DMS53 treated with DMSO at 0.1 percent for 48 hours (cell line): ENCODE measurements around the gene TGFBI.

ENCODE experiments used
- DNase-seq: peaks from one replicate; lab custom pipeline; 2025; ENCODE audit not compliant: unreplicated experiment; lab: John Stamatoyannopoulos, UW

TGFBI gene

DNA sequence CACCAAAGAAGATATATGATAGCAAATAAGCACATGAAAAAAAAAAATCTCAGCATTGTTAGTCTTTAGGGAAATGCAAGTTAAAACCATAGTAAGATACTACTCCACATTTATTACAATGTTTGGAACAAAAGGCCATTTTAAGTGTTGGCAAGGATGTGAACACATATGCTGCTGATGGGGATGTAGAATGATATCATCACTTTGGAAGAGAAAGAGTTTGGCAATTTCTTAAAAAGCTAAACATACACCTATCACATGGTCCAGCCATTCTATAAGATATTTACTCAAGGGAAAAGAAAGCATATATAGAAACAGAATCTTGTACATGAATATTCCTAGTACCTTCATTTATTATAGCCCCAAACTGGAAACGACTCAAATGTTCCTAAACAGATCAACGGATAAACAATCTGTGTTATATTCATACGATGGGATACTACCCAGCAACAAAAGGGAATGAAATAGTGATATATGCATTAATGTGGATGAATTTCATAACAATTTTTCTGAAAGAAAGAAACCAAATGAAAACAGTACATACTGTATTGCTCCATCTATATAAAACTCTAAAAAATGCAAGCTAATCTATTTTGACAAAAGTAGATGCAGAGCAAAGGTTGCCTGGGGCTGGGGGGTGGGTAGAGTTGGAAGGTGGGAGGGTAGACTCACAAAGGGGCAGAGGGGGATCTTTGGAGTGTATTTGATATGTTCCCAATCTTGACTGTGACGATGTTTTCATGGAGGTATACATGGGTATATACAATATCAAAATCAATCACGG lies 58.2 kb downstream of the TGFBI start:
- no peak for DNase-seq

DNA sequence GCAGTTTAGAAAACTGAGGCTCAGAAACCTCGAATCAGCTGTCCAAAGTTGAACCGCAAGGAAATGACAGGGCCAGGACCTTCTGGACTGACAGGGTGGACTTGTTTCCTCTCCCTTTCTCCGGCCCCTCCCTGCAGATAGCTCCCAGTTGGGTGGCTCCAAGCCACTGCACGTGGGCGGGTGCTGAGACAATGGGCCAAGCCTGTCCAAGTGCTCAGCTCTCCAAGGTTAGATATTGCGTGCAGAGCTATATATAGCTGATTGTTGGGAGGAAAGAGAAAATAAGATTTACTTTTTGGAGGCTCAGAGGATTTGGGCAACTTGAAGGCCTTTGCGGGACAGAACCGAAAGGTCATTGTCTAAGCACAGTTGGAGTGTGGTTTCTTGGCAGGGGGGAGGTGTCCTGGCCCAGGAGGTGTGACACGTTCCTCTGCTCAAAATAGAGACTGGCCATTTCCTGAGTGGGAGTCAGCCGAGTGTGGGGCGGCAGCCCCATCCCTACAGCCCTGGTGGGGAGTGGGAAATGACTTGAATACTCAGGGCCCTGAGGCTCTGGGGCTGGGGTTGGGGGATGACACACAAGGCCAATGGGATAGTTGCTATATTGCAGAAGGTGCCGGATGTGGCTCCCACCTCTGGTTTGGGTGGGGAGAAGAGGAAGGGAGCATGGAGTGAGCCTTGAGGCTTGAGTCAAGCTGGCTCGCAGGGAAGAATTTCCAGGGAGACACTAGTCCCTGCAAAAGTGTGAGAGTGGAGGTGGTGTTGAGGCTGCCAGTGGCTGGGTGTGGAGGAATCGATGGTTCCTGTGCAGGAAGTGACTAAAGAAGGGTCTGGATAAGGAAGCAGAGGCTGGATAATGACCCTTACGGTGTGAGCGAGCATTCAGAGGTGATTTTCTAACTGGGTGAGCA lies 59.4 kb downstream of the TGFBI start:
- DNase-seq: no peak

DNA sequence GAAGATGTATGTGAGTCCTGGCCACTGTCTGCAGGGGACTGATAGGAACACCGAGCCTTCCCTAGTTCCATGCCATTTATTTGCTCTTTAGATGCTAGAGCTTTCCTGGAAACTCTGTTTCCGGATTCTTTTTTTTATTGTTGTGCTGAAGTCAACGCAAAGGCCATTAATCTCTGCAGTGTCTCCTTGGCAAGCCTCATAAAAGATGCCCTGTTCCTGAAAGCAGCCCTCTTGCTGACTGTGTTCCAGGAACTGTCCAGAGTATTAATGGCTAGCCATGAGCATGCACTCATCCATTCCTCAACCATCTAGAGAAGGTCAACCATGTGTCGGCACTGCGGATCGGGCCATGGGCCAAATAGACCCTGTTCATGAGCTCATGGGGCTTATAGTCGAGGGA lies 61.0 kb downstream of the TGFBI start:
- no peak for DNase-seq

DNA sequence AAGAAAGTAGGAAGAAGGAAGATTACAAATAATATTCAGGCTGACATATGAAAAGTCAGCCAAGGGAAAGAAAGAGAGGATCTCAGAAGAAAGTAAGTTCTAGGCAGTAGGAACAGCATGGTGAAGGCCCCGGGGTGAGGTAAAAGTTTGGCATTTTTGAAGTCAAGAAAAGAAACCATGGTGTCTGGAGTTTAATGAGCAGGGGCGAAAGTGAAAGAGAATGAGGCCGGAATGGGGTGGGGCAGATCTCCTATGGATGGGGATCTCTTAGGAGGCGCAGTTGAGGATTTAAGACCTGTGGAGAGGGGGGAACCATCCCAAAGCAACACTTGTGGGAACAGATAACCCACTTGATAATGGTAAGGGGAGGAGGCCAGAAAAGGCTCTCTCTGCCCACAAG lies 61.5 kb downstream of the TGFBI start:
- no peak for DNase-seq

DNA sequence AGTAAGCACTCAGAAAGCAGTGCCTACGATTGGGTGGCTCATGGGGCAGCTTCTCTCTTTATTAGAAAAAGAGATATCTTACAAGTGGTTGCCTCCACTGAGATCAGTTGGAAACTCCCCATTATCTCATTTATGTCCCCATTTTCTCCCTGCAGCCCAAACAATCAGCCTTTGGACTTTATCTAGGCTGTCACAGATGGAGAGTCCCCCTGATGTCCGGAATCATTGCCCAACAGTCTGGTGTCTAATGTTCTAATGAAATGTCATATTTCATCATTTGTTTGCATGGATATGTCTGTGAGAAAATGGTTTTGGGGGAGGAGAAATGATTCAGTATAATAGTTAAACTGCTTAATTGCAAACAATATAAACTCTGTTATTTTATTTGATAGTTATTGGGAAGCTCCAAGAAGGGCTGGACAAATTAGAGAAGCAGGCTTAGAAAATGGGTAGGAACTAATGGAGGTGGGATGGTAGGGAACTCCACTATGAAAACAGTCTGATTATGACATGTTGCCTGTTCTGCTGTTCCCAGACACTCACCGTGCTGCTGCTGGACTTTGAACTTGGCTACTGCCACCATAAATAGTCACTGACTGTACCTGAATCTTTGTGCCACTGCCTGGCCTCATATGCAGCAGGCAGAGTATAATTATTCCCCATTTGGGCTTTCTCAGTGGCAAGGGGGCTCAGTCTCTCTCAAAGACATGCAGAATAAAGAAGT lies 65.6 kb downstream of the TGFBI start:
- peak; percentile 81 for DNase-seq

DNA sequence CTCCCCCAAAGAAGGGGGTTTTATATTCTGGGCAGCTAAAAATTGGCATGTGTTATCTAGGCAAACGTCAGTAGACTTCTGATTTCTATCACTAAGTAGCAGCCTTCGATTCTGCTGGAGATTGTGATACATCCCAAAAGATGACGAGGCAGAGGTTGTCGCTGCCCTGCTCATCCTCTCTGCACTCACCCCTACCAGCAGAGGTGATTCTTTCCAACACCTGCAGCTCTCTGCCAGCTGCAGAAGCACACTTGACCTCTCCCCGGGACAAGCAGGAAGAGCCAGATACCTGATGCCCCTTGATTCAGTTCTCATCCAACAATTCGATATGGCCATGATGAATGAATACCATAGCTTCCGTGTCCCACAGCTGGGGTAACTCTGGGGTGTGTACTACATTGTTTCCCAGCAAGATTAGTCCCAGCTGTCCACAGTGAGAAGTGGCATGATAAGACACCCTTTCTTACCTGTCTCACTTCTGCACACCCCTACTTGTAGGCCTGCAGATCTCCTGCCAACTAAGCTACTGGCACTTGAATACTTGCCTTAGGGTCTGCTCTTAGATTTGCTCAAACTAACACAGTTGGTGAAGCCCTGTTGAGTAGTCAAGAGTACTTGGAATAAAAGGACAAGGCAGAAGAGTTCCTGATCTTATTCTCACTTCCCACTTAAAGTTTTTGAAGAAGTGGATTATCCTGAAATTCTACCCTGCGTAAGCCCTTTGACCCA lies 66.3 kb downstream of the TGFBI start:
- DNase-seq: peak; percentile 93

DNA sequence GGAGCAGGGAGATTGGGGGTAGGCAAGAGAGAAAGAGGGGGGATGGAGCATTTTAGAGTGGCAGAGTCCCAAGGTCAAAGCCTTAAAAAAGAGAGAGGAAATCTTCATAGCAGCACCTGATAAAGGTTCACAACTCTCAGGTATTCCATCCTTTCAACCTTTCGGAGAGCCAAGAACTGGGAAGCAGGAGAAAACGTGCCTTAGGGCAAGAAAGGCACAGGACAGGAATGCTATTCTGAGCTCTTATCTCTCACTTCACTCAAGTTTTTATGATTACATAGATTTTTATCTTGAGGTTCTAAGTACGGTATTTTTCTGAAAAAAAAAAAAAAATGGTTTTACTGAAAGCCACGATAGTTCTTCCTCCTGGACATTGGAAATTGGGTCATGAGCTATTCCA lies 69.4 kb downstream of the TGFBI start:
- DNase-seq: no peak

DNA sequence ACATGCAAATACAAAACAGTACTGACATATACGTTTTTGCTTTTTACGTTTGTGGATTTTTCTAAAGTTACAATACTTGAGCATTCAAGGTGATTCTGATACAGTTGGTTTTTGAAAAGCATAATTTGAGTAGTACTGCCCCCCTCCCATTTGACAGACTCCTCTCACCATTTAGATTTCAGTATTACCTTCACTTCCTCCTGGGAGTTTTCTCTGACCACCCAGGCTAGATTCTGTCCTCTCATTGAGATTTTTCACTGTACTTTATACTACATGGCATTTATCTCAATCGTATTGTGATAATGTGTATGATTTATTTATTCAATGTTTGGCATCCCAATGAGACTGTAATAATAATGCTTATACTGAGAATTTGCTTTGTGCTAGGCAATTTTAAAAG lies 71.1 kb downstream of the TGFBI start:
- DNase-seq: no peak

DNA sequence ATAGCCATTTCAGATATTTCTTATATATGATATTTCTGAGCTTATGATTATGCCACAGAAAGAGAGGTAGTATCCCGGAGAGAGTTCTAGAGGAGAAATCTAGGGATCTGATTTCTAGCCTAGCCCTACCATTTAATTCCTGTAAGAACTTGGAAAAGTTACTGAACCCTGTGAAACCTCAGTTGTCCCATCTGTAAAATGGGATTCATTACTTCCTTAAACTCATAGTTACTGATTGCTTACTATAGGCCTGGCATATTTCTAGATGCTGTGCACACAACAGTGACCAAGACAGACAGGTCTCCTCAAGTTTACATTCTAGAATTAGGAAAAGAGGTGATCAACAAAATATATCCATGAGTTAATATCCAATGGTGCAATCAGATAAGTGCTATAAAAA lies 73.1 kb downstream of the TGFBI start:
- no peak for DNase-seq

DNA sequence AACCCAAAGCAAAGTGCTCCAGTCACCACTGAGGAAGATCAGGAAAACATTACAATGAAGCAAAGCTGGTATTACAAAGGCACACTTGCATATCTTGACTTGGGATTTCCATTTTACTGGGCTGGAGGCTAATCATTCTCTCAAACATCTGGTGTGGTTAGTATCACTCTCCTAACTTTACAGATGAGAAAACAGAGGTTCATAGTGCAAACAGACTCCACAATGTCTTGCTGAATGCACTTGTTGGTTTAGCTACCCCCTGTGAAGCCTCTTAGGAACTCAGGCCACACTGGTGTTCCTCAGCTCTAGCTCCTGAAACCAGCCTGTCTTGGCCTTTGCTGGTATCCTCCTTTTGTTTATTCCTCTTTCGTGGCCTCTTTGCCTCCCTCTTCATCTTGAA lies 74.3 kb downstream of the TGFBI start:
- no peak for DNase-seq

DNA sequence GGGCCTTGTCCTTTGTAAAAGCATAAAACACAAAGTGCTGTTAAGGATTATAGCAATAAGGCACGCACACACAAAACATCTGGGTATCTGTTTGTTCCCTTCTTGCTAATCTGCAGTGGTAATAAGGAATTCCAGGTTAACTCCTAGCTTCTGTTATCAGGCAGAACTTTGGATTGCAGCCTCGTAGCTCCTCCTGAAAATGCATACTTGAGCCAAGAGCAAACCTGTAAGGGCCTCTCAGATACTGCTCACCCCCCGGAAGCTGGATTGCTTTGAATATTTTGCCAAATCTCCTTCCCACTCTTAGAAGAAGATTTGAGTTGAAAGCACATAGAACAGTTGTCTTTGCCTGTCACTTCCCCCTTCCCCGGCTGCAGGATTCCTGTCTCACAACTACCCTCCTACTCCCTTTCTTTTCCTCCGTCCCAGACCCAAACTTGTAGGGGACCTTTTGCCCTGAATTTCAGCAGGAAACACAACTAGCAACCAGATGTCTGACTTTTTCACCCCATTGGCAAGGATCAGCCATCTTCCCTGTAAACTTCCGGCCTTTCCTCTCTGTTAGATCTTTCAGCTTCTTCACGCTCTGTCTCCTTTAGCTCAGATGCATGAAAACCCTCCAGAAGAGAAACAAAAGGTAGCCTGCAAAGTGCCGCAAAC lies 75.6 kb downstream of the TGFBI start:
- no peak for DNase-seq

DNA sequence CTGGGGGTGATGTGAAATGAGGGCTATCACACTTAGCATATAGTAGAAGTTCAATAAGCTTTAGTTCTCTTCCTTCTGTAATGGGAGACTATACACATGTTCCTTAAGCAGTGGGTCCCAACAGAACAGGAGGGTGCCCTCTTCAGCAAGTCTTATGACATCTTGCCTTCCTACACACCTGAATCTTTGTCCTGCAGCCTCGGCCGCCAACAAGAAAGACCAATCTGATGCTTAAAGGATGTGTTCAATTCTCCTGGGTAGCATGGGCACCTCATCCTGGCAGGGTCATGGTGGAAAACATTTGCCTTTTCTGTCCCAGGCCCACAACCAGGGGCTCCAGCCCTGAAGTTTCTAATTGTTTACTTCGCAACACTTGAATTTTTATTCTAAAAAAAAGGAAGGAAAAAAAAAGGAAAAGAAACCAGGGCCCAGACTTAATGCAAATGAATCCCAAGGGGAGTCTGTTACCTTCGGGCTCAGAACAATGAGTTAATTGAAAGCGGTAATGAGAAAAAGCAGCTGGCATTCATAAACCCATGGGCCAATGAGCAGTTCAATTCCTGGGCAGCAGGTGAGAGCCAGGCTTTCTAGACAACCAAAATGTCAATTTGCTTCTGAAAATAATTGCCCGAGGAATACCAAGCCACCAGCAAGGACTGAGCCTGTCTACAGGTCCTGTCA lies 77.7 kb downstream of the TGFBI start:
- no peak for DNase-seq

DNA sequence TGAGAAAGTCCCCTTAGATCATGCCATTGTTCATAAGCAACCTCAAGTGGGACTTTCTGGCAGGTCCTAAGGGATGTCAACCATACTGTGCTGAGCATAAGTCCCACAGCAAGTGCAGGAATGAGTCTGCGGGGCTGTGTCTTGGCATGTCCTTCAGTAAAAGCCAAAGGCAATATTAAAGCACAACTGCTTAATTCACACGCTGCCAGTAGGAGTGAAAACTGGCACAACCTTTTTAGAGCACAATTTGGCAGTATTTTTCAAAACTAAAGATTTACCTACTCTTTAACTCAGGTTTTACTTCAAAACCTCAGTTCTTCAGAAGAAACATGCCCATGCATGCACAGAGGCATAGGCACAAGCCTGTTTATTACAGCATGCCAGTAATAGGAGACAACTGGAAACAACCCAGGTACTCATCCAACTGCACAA lies 79.4 kb downstream of the TGFBI start:
- no peak for DNase-seq

DNA sequence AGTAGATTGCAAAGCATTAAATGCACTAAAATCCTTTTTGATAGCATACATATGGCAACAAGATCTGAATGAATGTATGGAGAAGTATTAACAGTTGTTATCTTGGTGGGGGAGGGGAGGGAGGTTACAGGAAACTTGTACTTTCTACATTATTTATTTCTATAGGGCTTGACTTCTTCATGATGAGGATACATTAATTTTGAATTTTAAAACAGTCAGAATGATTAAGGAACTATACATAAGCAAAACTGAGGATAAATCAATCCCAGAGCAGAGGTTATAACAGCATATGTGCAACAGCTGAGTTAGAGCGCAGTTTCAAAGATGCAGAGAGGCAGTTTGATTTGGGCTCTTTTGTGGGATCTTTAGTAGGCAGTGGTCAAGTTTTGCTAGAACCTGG lies 80.0 kb downstream of the TGFBI start:
- no peak for DNase-seq

DNA sequence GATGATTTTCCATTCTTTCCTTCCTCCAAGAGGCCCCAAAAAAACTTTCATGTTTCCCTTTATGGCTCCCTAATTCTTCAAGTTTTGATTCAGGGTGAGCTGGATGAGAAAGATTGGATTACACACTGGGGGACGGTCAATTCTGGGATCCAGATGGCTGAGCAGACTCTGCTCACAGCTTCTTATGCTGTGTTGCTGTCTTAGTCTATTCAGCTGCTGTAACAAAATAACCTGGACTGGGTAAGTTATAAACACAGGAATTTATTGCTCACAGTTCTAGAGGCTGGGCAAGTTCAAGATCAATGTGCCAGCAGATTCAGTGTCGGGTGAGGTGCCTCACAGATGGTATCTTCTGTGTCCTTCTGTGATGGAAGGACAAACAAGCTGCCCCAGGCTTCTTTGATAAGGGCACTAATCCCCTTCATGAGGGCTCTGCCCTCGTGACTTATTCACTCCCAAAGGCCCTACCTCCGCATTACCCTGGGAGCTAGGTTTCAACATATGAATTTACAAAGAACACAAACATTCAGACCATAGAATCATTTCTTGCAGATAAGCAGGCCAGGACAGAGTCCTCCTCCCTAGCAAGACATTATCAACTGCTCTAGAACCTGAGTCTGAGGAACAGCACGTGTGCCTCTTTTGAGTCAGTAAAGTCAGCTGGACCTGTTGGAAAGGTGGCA lies 80.8 kb downstream of the TGFBI start:
- no peak for DNase-seq
